Uterus (tissue), 2 donors: Measurements from ENCODE around the gene CDYL.

Experiments
- POLR2A ChIP-seq, 2 donors: fragments of 450-650 bp; IDR thresholded peaks; one replicate each; pipeline ENCODE4 v1.6.1; 2016; ENCODE audit warnings: antibody characterized with exemption in 2 of 2, mild to moderate bottlenecking in 1 of 2, moderate library complexity in 1 of 2
- TF ChIP-seq, protein P1 (sequence below), 4 experiments: fragments of 200-600 bp in 2 of 4; fragments of 450-650 bp in 2 of 4; sonication (generic) in 2 of 4; IDR thresholded peaks; one replicate each; pipeline ENCODE4 v1.5.1; 2016 to 2019; ENCODE audit warnings: antibody characterized with exemption in 4 of 4, mild to moderate bottlenecking in 2 of 4, moderate library complexity in 1 of 4

GRCh38 chr6:4747588-4747987 is 28.6 kb upstream of the CDYL start:
- TF ChIP-seq, protein P1, sequence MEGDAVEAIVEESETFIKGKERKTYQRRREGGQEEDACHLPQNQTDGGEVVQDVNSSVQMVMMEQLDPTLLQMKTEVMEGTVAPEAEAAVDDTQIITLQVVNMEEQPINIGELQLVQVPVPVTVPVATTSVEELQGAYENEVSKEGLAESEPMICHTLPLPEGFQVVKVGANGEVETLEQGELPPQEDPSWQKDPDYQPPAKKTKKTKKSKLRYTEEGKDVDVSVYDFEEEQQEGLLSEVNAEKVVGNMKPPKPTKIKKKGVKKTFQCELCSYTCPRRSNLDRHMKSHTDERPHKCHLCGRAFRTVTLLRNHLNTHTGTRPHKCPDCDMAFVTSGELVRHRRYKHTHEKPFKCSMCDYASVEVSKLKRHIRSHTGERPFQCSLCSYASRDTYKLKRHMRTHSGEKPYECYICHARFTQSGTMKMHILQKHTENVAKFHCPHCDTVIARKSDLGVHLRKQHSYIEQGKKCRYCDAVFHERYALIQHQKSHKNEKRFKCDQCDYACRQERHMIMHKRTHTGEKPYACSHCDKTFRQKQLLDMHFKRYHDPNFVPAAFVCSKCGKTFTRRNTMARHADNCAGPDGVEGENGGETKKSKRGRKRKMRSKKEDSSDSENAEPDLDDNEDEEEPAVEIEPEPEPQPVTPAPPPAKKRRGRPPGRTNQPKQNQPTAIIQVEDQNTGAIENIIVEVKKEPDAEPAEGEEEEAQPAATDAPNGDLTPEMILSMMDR (IDR thresholded peaks at IDR 0.05) = no peak
- TF ChIP-seq POLR2A (IDR thresholded peaks at IDR 0.05) = no peak
